Cardiac fibroblast (primary cell): ENCODE results near the gene SLC25A21.
A peak's percentile ranks its signal among the peaks of the same experiment; 100 is the strongest.
"Not testable (repeated sequence)": the region's sequence is repeated elsewhere in the genome, so short reads cannot be mapped to it uniquely, and the experiment has no call there.

ENCODE experiments used
- DNase-seq, 2 donors: peaks; one replicate each; pipeline versions ENCODE4 v3.0.0 to v3.0.0-alpha.2; 2010; ENCODE audit warnings: low read depth in 2 of 2
- H3K4me3 ChIP-seq, 2 donors: replicated peaks in 1 of 2; 1 replicate in 1 of 2; 2 replicates in 1 of 2; pipeline ENCODE4 v1.5.1; 2011; ENCODE audit warnings: low read depth in 2 of 2, low read length in 2 of 2, mild to moderate bottlenecking in 2 of 2, moderate library complexity in 1 of 2
- CTCF ChIP-seq: IDR thresholded peaks from one replicate; pipeline ENCODE4 v1.5.1; 2011; ENCODE audit warnings: low read depth, mild to moderate bottlenecking, low read length, inconsistent platforms

Gene SLC25A21

DNA sequence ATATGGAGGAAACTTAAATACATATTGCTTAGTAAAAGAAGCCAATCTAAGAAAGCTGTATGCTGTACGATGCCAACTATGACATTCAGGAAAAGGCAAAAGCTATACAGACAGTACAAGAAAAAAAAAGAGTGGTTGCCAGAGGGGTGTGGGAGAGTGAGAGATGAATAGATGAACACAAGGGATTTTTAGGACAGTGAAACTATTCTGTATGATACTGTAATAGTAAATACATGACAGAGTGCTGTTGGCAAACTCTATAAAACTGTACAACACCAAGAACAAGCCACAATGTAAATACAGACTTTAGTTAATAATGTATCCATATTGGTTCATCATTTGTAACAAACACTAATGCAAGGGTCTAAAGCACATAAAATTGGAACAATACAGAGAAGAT, 14.5 kb upstream of the SLC25A21 start:
- no peak for TF ChIP-seq CTCF
- H3K4me3 ChIP-seq: no peak overlapping the region

DNA sequence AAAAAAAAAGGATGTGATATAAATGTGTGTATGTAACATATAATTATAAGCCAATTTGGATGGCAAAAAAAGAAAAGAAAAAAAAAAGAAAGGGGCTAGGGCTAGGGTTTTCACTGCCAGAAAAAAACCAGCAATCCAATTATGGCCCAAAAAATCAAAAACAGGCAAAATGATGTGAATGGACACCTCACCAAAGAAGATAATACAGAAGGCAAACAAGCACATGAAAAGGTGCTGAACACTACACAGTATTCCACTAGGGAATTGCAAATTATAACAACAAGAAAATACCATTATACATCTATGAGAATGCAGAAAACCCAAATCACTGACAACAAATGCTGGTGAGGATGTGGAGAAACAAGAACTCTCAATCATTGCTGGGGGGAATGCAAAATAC, 13.3 kb upstream of the SLC25A21 start:
- no peak overlapping the region for H3K4me3 ChIP-seq
- no peak for DNase-seq
- TF ChIP-seq CTCF: no peak

More for the DNA sequence above, 14.5 kb upstream of the SLC25A21 start:
- no peak for DNase-seq

GRCh38 chr14:37184520-37184919, 12.1 kb upstream of the SLC25A21 start:
- DNase-seq, H3K4me3 ChIP-seq: not testable (repeated sequence)

DNA sequence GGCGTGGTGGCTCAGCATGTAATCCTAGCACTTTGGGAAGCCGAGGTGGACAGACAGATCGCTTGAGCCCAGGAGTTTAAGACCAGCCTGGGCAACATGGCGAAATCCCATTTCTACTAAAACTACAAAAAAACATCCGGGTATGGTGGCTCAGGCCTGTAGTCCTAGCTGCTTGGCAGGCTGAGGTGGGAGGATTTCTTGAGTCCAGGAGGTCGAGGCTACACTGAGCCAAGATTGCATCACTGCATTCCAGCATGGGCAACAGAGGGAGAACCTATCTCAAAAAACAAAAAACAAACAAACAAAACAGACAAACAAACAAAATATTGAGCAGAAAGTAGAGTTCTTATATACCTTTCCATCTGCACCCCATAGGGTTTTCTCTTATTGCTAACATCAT, 9.0 kb upstream of the SLC25A21 start:
- H3K4me3 ChIP-seq: no peak overlapping the region
- DNase-seq: no peak
- TF ChIP-seq CTCF: no peak

GRCh38 chr14:37180886-37181285, 8.5 kb upstream of the SLC25A21 start:
- not testable (repeated sequence) for H3K4me3 ChIP-seq

GRCh38 chr14:37179896-37180502, 7.6 kb upstream of the SLC25A21 start:
- DNase-seq: peak in 1 of 2 donors; percentile 61
- no peak for TF ChIP-seq CTCF
- no peak overlapping the region for H3K4me3 ChIP-seq

More at GRCh38 chr14:37180886-37181285, 8.5 kb upstream of the SLC25A21 start:
- not testable (repeated sequence) for DNase-seq

- TF ChIP-seq CTCF: no peak
- DNase-seq: no peak
- H3K4me3 ChIP-seq: peak overlapping the region in 1 of 2 donors; percentile 78
Measured at GRCh38 chr14:37172936-37173614, 669 bp upstream of the SLC25A21 start.

DNA sequence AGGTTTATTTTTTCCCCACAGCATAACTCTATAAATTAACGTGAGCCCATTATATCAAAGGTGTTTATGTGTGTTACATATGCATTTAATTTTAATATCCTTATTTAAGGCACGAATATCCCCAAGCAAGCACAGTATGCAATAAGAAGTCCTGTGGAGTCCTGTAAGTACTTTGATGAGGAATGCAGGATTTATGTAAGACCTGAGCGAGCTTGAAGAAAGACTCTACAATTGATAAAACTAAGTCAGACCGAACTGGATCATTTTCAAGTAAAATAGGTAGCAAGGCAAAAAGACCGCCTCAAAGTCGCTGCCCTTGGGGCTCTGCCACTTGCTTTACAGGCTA, 755 bp downstream of the SLC25A21 start:
- peak overlapping the region; percentile 65 to 78 for H3K4me3 ChIP-seq
- TF ChIP-seq CTCF: no peak
- DNase-seq: no peak
